Nephron progenitor cell (in vitro differentiated cells): ENCODE data around the gene NPC1.

Source experiments
- DNase-seq: peaks from one replicate; pipeline ENCODE4 v3.0.0; 2021
- H3K27ac Mint-ChIP-seq: 2 replicates; pipeline ENCODE4 v1.8.0; 2021; ENCODE audit warnings: mild to moderate bottlenecking, moderate library complexity, mixed read lengths
- H3K27me3 Mint-ChIP-seq: 2 replicates; pipeline ENCODE4 v1.8.0; 2021; ENCODE audit warnings: mild to moderate bottlenecking, low read depth, mixed read lengths; ENCODE audit not compliant: poor library complexity
- H3K36me3 Mint-ChIP-seq: 2 replicates; pipeline ENCODE4 v1.8.0; 2021; ENCODE audit warnings: low read depth, mixed read lengths
- H3K4me1 Mint-ChIP-seq: 2 replicates; pipeline ENCODE4 v1.8.0; 2021; ENCODE audit warnings: mixed read lengths
- H3K4me3 Mint-ChIP-seq: 2 replicates; pipeline ENCODE4 v1.8.0; 2021; ENCODE audit warnings: mild to moderate bottlenecking, moderate library complexity, mixed read lengths
- H3K9me3 Mint-ChIP-seq: 2 replicates; pipeline ENCODE4 v1.8.0; 2021; ENCODE audit warnings: mild to moderate bottlenecking, moderate library complexity, mixed read lengths
- TF ChIP-seq, protein P1 (sequence below): fragments of 200-600 bp; sonication (generic); IDR thresholded peaks from 2 replicates; pipeline ENCODE4 v1.5.0; 2021; ENCODE audit warnings: antibody characterized with exemption

NPC1 gene

GRCh38 chr18:23532848-23533247 is 53.5 kb downstream of the NPC1 start:
- TF ChIP-seq, protein P1, sequence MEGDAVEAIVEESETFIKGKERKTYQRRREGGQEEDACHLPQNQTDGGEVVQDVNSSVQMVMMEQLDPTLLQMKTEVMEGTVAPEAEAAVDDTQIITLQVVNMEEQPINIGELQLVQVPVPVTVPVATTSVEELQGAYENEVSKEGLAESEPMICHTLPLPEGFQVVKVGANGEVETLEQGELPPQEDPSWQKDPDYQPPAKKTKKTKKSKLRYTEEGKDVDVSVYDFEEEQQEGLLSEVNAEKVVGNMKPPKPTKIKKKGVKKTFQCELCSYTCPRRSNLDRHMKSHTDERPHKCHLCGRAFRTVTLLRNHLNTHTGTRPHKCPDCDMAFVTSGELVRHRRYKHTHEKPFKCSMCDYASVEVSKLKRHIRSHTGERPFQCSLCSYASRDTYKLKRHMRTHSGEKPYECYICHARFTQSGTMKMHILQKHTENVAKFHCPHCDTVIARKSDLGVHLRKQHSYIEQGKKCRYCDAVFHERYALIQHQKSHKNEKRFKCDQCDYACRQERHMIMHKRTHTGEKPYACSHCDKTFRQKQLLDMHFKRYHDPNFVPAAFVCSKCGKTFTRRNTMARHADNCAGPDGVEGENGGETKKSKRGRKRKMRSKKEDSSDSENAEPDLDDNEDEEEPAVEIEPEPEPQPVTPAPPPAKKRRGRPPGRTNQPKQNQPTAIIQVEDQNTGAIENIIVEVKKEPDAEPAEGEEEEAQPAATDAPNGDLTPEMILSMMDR = no peak

DNA sequence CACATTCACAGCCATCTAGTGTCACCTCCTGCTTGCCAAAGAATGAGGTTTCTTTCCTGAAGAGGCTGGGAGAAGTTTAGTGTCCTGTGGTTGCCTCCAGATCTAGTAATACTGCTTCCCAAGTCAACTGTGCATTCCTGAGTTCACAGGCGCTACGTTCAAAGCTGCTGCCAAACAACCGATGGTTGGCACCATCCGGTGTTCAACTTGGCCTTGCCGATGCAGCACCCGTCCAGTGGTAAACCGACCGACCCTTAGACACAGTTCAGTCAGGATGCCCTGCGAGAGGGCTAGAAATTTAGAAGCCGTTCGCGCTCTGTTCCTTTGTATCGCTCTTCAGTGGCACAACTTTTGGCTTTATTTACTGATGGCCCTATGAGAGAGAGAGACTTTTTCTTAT is 54.4 kb downstream of the NPC1 start:
- no peak for DNase-seq
- H3K4me3 Mint-ChIP-seq = no peak overlapping the region
- H3K4me1 Mint-ChIP-seq = peaks cover 1% of the 10 kb centered on the region
- no peak overlapping the region for H3K27ac Mint-ChIP-seq
- TF ChIP-seq, protein P1 = no peak
- no peaks in the 10 kb centered on the region for H3K9me3 Mint-ChIP-seq
- peaks cover 80% of the 10 kb centered on the region for H3K36me3 Mint-ChIP-seq
- H3K27me3 Mint-ChIP-seq = no peaks in the 10 kb centered on the region

More at GRCh38 chr18:23532848-23533247, 53.5 kb downstream of the NPC1 start:
- no peak for DNase-seq
- H3K27me3 Mint-ChIP-seq = no peaks in the 10 kb centered on the region
- no peak overlapping the region for H3K4me3 Mint-ChIP-seq
- H3K4me1 Mint-ChIP-seq = no peaks in the 10 kb centered on the region
- H3K36me3 Mint-ChIP-seq = peaks cover 83% of the 10 kb centered on the region
- H3K9me3 Mint-ChIP-seq = no peaks in the 10 kb centered on the region
- no peak overlapping the region for H3K27ac Mint-ChIP-seq

DNA sequence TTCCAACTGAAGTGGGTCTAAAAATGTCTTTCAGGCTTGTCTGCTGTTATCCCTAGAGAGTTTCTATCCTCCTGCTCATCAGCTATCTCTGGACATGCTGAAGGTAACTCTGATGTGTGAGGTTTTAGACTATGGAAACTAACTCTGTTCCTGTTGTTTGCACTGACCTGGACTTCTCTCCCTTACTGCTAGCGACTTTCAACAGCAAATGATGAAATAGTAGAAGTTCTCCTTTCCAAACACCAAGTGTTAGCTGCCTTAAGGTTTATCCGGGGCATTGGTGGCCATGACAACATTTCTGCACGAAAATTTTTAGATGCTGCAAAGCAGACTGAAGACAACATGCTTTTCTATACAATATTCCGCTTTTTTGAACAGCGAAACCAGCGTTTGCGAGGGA is 56.1 kb downstream of the NPC1 start:
- TF ChIP-seq, protein P1 = no peak

DNA sequence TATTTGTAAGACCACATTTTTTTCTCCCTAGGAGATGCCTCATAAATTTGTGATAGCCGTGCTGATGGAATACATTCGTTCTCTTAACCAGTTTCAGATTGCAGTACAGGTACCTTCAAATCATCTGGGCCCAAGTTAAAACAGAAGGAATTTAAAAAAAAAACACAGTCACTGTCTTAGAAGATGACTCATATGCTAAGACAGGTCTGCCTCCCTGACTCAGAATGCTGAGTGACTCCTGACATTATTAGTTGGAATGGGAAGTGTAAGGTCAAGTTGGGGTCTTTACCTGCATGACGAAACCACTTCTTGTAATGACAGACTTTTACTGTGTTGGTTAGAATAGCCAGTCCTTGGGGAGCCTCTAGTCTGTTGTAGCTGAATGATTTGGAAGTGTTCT is 56.7 kb downstream of the NPC1 start:
- Mint-ChIP-seq H3K4me3 (no peak overlapping the region), H3K36me3 (peaks cover 76% of the 10 kb centered on the region), H3K27me3 (no peaks in the 10 kb centered on the region), H3K4me1 (peaks cover 14% of the 10 kb centered on the region), H3K9me3 (no peaks in the 10 kb centered on the region), H3K27ac (peak overlapping the region; percentile 77)
- TF ChIP-seq, protein P1 = no peak
- no peak for DNase-seq

More for the DNA sequence above, 56.1 kb downstream of the NPC1 start:
- H3K4me1 Mint-ChIP-seq = peaks cover 14% of the 10 kb centered on the region
- DNase-seq = no peak
- no peak overlapping the region for H3K4me3 Mint-ChIP-seq
- H3K9me3 Mint-ChIP-seq = no peaks in the 10 kb centered on the region
- H3K27ac Mint-ChIP-seq = peak overlapping the region; percentile 77
- peaks cover 78% of the 10 kb centered on the region for H3K36me3 Mint-ChIP-seq
- no peaks in the 10 kb centered on the region for H3K27me3 Mint-ChIP-seq

- Mint-ChIP-seq H3K4me1 (peaks cover 14% of the 10 kb centered on the region), H3K27ac (peak overlapping the region; percentile 8)
- no peak for DNase-seq
These were observed 57.5 kb downstream of the NPC1 start for GRCh38 chr18:23528580-23529472.

More at GRCh38 chr18:23528580-23529472, 57.5 kb downstream of the NPC1 start:
- TF ChIP-seq, protein P1 = no peak
- H3K9me3 Mint-ChIP-seq = no peaks in the 10 kb centered on the region
- no peak overlapping the region for H3K4me3 Mint-ChIP-seq
- H3K27me3 Mint-ChIP-seq = no peaks in the 10 kb centered on the region
- H3K36me3 Mint-ChIP-seq = peaks cover 76% of the 10 kb centered on the region
